Progenitor cell of endocrine pancreas (in vitro differentiated cells): Measurements from ENCODE around the gene CYTH4. TPM values are rescaled to one million over a fixed set of nuclear protein-coding genes. Genes with fewer than 3 reads are reported as not detected.

Experiments
- DNase-seq: peaks from one replicate; pipeline ENCODE4 v3.0.0; 2021; ENCODE audit warnings: low spot score; ENCODE audit not compliant: unreplicated experiment
- H3K27ac Mint-ChIP-seq: 2 replicates; pipeline ENCODE4 v1.8.0; 2021; ENCODE audit warnings: mild to moderate bottlenecking, moderate library complexity, mixed read lengths
- H3K27me3 Mint-ChIP-seq: 2 replicates; pipeline ENCODE4 v1.8.0; 2021; ENCODE audit warnings: mixed read lengths
- H3K36me3 Mint-ChIP-seq: 2 replicates; pipeline ENCODE4 v1.8.0; 2022; ENCODE audit warnings: mixed read lengths; ENCODE audit not compliant: insufficient read depth
- H3K4me1 Mint-ChIP-seq: 2 replicates; pipeline ENCODE4 v1.8.0; 2021; ENCODE audit warnings: low read depth, mixed read lengths
- H3K4me3 Mint-ChIP-seq: 2 replicates; pipeline ENCODE4 v1.8.0; 2021; ENCODE audit warnings: low read depth, mild to moderate bottlenecking, moderate library complexity, mixed read lengths
- H3K9me3 Mint-ChIP-seq: 2 replicates; pipeline ENCODE4 v1.8.0; 2021; ENCODE audit warnings: low read depth, mixed read lengths
- total RNA-seq: library from RNA; stranded (reverse); gene quantifications from 2 replicates; pipeline ENCODE4 v1.2.1, GENCODE V29; 2021
- TF ChIP-seq, protein P1 (sequence below): fragments of 200-600 bp; sonication (generic); IDR thresholded peaks from one replicate; pipeline ENCODE4 v1.5.0; 2021; ENCODE audit warnings: antibody characterized with exemption, mild to moderate bottlenecking; ENCODE audit not compliant: unreplicated experiment

Gene CYTH4
- total RNA-seq, 1 donor from 2014 or later, result not detected

DNA sequence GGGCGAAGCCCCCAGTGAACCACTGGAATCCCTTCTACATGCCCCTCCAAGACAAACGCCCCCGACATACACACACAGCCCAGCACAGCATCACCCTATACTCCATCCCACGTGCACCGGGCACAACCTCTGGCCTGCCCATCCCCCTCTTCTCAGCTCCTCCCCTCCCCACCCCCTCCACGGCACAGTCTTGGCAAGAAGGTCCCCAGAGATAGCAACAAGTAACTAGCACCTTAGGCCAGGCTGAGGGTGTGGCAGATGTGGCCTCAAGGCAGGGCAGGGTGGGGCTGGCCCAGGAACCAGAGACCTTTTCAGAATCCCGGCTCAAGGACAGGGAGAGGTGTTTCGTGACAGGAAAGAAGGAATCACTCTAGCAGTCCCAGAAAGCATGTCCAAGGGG lies 54.3 kb downstream of the CYTH4 start:
- Mint-ChIP-seq H3K36me3 (no peaks in the 10 kb centered on the region), H3K4me3 (no peak overlapping the region), H3K27ac (no peak overlapping the region), H3K9me3 (no peaks in the 10 kb centered on the region), H3K4me1 (peaks cover 4% of the 10 kb centered on the region), H3K27me3 (peaks cover 71% of the 10 kb centered on the region)
- DNase-seq, result no peak
- TF ChIP-seq, protein P1, sequence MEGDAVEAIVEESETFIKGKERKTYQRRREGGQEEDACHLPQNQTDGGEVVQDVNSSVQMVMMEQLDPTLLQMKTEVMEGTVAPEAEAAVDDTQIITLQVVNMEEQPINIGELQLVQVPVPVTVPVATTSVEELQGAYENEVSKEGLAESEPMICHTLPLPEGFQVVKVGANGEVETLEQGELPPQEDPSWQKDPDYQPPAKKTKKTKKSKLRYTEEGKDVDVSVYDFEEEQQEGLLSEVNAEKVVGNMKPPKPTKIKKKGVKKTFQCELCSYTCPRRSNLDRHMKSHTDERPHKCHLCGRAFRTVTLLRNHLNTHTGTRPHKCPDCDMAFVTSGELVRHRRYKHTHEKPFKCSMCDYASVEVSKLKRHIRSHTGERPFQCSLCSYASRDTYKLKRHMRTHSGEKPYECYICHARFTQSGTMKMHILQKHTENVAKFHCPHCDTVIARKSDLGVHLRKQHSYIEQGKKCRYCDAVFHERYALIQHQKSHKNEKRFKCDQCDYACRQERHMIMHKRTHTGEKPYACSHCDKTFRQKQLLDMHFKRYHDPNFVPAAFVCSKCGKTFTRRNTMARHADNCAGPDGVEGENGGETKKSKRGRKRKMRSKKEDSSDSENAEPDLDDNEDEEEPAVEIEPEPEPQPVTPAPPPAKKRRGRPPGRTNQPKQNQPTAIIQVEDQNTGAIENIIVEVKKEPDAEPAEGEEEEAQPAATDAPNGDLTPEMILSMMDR, result no peak

DNA sequence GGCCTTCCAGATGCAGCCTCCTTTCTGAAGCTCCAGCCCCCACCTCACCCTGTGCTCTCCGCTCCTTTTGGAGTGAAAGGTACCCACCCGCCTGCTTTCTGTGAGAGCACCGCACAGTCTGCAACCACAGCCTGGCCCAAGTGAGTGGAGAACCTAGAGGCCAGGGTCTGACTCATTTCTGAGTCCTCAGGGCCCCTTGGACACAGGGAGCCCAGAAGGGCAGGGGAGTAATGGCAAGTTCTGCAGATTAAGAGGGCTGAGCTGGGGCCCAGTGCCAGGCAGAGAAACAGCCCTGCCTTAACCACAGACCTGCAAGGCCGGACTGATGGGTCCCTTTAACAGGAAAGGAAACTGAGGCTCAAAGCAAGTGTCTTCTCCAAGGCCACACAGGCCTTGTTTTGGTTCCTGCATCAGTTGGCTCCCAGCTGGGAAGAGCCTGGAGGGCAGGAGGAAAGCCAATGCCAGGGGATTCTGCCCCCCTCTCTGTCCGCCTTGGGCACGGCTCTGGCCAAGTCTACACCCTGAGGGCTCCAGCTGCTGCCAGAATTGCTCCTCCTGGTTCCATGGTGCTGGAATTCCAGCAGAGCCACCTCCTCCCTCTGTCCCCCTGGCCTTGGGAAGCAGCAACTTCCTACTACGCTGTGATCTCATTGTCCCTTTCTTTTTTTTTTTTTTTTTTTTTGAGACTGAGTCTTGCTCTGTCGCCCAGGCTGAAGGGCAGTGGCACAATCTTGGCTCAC lies 55.1 kb downstream of the CYTH4 start:
- Mint-ChIP-seq H3K9me3 (no peaks in the 10 kb centered on the region), H3K36me3 (no peaks in the 10 kb centered on the region), H3K4me3 (no peak overlapping the region), H3K27me3 (peaks cover 75% of the 10 kb centered on the region), H3K4me1 (peaks cover 4% of the 10 kb centered on the region), H3K27ac (no peak overlapping the region)
- no peak for DNase-seq
- TF ChIP-seq, protein P1, result no peak

DNA sequence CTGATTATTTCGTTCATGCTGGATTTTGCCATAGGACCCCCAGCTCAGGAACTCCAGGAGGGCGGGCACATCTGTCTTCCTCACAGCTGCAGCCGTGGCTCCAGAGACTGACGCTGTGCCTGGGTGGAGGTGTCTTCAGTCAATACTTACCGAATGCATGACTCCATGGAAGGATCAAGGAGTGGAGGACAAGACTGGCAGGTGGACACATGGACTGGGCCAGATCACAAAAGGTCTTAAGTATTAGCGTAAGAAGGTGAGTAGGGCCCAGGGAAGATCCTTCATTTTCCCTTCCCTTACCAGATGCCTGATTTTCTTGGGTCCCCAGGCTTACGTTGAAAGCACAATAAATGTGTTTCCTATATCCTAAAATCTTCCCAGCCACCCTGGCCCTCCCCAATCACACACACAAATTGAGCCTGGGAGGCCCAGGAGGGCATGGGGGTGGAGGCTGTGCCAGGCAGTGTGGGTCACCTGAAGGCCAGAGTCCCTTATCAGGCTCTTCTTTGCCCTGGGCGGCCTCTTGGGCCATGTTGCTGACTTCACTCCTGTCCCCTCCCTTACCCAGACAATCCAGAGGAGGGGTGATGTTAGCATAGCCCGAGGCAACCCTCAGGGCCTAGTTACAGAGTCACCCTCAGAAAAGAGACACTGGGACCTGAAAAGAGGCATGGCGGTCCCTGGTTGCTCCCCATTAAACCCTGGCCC lies 56.4 kb downstream of the CYTH4 start:
- H3K27ac Mint-ChIP-seq, result no peak overlapping the region
- H3K4me3 Mint-ChIP-seq, result no peak overlapping the region
- H3K4me1 Mint-ChIP-seq, result peaks cover 3% of the 10 kb centered on the region
- H3K27me3 Mint-ChIP-seq, result peaks cover 66% of the 10 kb centered on the region
- H3K9me3 Mint-ChIP-seq, result no peaks in the 10 kb centered on the region
- TF ChIP-seq, protein P1, result no peak
- no peak for DNase-seq
- no peaks in the 10 kb centered on the region for H3K36me3 Mint-ChIP-seq

- no peaks in the 10 kb centered on the region for H3K4me1 Mint-ChIP-seq
- DNase-seq, result no peak
- no peaks in the 10 kb centered on the region for H3K9me3 Mint-ChIP-seq
- no peak overlapping the region for H3K4me3 Mint-ChIP-seq
- TF ChIP-seq, protein P1, result no peak
- no peak overlapping the region for H3K27ac Mint-ChIP-seq
- peaks cover 54% of the 10 kb centered on the region for H3K27me3 Mint-ChIP-seq
- H3K36me3 Mint-ChIP-seq, result no peaks in the 10 kb centered on the region
Measured at GRCh38 chr22:37340331-37341262, 58.3 kb downstream of the CYTH4 start.

DNA sequence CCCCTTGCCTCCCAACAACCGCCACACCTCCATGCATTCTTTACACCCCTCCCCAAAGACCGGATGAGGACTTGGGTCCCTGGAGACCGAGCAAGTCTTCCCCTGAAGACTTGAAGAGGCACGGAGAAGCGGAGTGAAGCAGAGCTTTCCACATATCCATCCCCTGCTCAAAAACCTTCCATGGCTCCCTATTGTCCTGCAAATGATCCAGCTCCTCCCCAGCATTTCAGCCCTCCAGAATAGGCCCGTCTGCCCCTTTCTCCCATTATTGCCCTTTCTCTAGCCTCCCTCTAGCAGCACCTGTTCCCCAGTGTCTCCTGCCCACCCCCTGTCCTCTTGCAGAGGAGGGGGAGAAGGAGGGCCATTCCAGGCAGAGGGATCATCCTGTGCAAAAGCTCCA lies 59.8 kb downstream of the CYTH4 start:
- no peak for DNase-seq
- no peaks in the 10 kb centered on the region for H3K9me3 Mint-ChIP-seq
- TF ChIP-seq, protein P1, result no peak
- no peaks in the 10 kb centered on the region for H3K4me1 Mint-ChIP-seq
- H3K27me3 Mint-ChIP-seq, result peaks cover 41% of the 10 kb centered on the region
- H3K4me3 Mint-ChIP-seq, result no peak overlapping the region
- H3K36me3 Mint-ChIP-seq, result no peaks in the 10 kb centered on the region
- H3K27ac Mint-ChIP-seq, result no peak overlapping the region
